ENCODE data around the gene KIAA1671. TPM values are rescaled to one million over a fixed set of nuclear protein-coding genes. Genes with fewer than 3 reads are reported as not detected.

KIAA1671 gene
- polyA plus RNA-seq, 2 donors: 14.2 to 17.7 TPM

DNA sequence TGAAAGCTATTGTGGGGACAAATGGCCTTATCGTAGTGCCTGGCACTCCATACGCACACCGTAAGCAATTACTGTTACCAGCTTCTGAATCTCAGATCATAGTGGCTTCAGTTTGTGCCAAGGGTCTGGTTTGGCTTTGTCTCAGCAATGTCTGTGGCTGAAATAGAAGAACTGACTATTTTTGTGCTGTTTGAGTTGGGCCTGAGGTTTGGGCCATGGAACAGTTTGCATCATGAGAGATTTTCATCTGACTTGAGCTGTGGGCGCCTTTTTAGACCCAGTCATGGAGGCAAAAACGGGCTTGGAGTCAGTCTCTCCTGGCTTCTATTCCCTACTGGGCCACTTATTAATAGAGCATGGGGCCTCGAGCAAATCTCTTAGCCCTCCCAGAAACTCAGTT, 126.1 kb downstream of the KIAA1671 start:
- Histone ChIP-seq H3K4me3 (ENCODE audit: low read depth in 1 of 2, low read length in 2 of 2) (no peak overlapping the region), H3K27me3 (ENCODE audit: control insufficient read depth in 1 of 2, insufficient read depth in 2 of 2, low read length in 2 of 2) (no peaks in the 10 kb centered on the region), H3K27ac (ENCODE audit: low read depth in 2 of 2, low read length in 1 of 2) (no peak overlapping the region), H3K36me3 (ENCODE audit: control insufficient read depth in 2 of 2, insufficient read depth in 2 of 2, low read length in 1 of 2) (no peaks in the 10 kb centered on the region), H3K9me3 (ENCODE audit: control insufficient read depth in 2 of 2, insufficient read depth in 1 of 2, low read depth in 1 of 2, low read length in 1 of 2) (no peaks in the 10 kb centered on the region), H3K4me1 (ENCODE audit: control insufficient read depth in 2 of 2, insufficient read depth in 2 of 2, low read length in 1 of 2) (peaks cover 0 to 4% of the 10 kb centered on the region in 2 donors)
- WGBS, 2 donors: 89 to 91% methylated on average over 6 of the region's 6 CpGs

DNA sequence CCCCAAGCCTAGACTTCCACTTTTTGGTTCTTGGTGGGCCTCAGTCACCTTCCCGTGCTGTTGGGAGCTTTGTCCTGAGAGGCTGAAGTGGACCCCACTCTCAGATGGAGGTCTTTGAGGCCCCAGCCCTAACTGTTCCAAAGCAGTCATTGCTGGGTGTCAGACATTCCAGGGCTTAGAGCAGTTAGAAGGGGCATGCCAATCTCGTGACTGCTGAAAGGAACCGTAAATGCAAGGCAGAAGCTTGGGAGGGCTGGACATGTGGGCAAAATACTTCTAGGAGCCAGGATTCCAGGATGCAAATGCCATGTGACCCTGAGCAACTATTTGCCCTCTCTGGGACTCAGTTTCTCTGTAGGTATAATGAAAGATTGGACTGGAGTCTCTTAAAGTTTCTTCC, 128.3 kb downstream of the KIAA1671 start:
- Histone ChIP-seq H3K36me3 (ENCODE audit: control insufficient read depth in 2 of 2, insufficient read depth in 2 of 2, low read length in 1 of 2) (no peaks in the 10 kb centered on the region), H3K27ac (ENCODE audit: low read depth in 2 of 2, low read length in 1 of 2) (no peak overlapping the region), H3K4me3 (ENCODE audit: low read depth in 1 of 2, low read length in 2 of 2) (no peak overlapping the region), H3K9me3 (ENCODE audit: control insufficient read depth in 2 of 2, insufficient read depth in 1 of 2, low read depth in 1 of 2, low read length in 1 of 2) (no peaks in the 10 kb centered on the region), H3K4me1 (ENCODE audit: control insufficient read depth in 2 of 2, insufficient read depth in 2 of 2, low read length in 1 of 2) (peaks cover 0 to 6% of the 10 kb centered on the region in 2 donors), H3K27me3 (ENCODE audit: control insufficient read depth in 1 of 2, insufficient read depth in 2 of 2, low read length in 2 of 2) (no peaks in the 10 kb centered on the region)
- 80 to 83% methylated on average over 3 of the region's 3 CpGs for WGBS, 2 donors

DNA sequence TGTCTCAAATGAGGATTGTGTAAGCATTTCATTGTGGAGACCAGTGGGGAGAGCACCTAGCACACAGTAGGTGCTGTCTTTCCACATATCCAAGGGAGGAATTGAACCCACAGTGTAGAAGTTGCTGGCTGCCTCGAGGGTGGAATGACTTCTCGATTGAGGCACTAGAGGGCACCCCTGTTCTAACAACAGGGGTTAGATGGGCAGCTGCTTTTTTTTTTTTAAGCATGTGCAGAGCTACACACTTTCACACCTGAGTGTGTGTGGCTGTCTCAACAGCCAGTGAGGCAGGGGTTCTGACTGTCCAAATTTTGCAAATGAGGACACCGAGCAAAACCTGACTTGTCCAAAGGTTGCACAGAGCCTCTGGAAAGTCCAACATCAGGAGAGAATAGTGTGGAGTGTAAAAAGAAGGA, 128.9 kb downstream of the KIAA1671 start:
- Histone ChIP-seq H3K4me1 (ENCODE audit: control insufficient read depth in 2 of 2, insufficient read depth in 2 of 2, low read length in 1 of 2) (peaks cover 0 to 9% of the 10 kb centered on the region in 2 donors), H3K27ac (ENCODE audit: low read depth in 2 of 2, low read length in 1 of 2) (no peak overlapping the region), H3K36me3 (ENCODE audit: control insufficient read depth in 2 of 2, insufficient read depth in 2 of 2, low read length in 1 of 2) (no peaks in the 10 kb centered on the region), H3K4me3 (ENCODE audit: low read depth in 1 of 2, low read length in 2 of 2) (no peak overlapping the region), H3K9me3 (ENCODE audit: control insufficient read depth in 2 of 2, insufficient read depth in 1 of 2, low read depth in 1 of 2, low read length in 1 of 2) (no peaks in the 10 kb centered on the region), H3K27me3 (ENCODE audit: control insufficient read depth in 1 of 2, insufficient read depth in 2 of 2, low read length in 2 of 2) (no peaks in the 10 kb centered on the region)
- WGBS, 2 donors: 23 to 28% methylated on average over 3 of the region's 3 CpGs

DNA sequence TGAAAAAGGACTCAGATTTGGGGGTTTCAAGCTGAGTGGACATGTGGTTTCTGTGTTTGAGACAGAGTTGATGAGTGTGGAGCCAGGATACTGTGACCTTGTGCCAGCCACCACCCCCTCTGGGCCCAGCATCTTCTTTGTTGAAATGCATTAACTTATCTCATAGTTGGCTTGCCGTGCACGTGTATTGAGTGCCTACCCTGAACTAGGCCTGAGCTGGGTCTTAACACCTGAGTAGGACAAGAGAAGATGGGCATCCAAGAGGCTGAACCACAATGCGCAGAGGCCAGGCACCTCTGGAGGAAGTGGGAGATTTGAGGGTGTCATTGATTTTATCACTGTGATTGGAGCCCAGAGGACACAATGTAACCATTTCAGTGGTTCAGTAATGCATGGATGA, 129.6 kb downstream of the KIAA1671 start:
- WGBS, 2 donors: 91 to 93% methylated on average over 3 of the region's 3 CpGs
- Histone ChIP-seq H3K27me3 (ENCODE audit: control insufficient read depth in 1 of 2, insufficient read depth in 2 of 2, low read length in 2 of 2) (no peaks in the 10 kb centered on the region), H3K4me1 (ENCODE audit: control insufficient read depth in 2 of 2, insufficient read depth in 2 of 2, low read length in 1 of 2) (peaks cover 0 to 7% of the 10 kb centered on the region in 2 donors), H3K4me3 (ENCODE audit: low read depth in 1 of 2, low read length in 2 of 2) (no peak overlapping the region), H3K36me3 (ENCODE audit: control insufficient read depth in 2 of 2, insufficient read depth in 2 of 2, low read length in 1 of 2) (no peaks in the 10 kb centered on the region), H3K27ac (ENCODE audit: low read depth in 2 of 2, low read length in 1 of 2) (no peak overlapping the region), H3K9me3 (ENCODE audit: control insufficient read depth in 2 of 2, insufficient read depth in 1 of 2, low read depth in 1 of 2, low read length in 1 of 2) (no peaks in the 10 kb centered on the region)

DNA sequence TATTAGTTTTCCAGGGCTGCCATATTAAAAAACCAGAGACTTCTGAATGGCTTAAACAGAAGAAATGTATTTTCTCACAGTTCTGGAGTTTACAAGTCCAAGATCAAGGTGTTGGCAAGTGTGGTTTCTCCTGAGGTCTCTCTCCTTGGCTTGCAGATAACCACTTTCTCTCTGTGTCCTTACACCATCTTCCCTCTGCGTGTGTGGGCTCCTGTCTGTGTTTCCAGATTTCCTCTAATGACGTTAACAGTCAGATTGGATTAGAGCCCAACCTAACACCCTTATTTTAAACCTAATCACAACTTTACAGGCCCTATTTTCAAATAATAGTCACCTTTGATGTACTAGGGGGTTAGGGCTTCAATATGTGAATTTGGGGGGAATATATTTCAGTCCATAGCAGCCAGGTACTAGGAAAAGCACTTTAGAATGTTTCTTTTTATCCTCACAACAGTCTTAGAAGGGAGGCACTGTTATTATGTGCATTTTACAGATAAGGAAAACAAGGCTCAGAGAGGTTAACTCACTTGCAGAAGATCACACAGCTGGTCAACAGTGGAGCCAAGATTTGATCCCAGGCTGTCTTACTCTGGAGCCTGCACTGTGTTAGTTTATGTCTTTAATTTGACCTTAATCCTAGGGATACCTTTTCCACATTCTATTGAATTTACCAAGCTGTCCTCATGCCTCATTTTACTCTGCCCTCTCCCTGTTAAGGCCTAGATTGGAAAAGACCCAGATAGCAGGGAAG, 130.7 kb downstream of the KIAA1671 start:
- H3K9me3 ChIP-seq (ENCODE audit: control insufficient read depth in 2 of 2, insufficient read depth in 1 of 2, low read depth in 1 of 2, low read length in 1 of 2): no peaks in the 10 kb centered on the region
- no peaks in the 10 kb centered on the region for H3K36me3 ChIP-seq (ENCODE audit: control insufficient read depth in 2 of 2, insufficient read depth in 2 of 2, low read length in 1 of 2)
- WGBS, 2 donors: 65 to 68% methylated on average over 2 of the region's 2 CpGs
- no peak overlapping the region for H3K4me3 ChIP-seq (ENCODE audit: low read depth in 1 of 2, low read length in 2 of 2)
- H3K4me1 ChIP-seq (ENCODE audit: control insufficient read depth in 2 of 2, insufficient read depth in 2 of 2, low read length in 1 of 2): peaks cover 0 to 4% of the 10 kb centered on the region in 2 donors
- H3K27ac ChIP-seq (ENCODE audit: low read depth in 2 of 2, low read length in 1 of 2): no peak overlapping the region
- no peaks in the 10 kb centered on the region for H3K27me3 ChIP-seq (ENCODE audit: control insufficient read depth in 1 of 2, insufficient read depth in 2 of 2, low read length in 2 of 2)

DNA sequence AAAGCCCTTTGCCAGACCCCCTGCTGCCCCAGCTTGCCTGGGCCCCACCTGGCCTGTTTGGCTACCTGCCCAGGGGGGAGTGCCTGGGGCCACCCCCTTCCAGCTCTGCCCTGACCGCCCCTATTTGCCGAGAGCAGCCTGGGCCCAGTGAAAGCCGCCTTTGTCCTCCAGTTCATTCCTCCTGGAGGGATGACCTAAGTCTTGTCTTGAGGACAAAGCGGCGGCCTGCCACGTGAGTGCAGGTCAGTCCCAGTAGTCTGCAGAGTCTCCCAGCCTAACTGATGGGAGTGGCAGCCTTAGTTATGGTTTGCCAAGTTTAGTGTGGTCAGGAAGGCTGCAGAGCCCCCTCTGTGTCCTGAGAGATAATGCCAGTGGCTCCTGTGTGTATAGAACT, 131.3 kb downstream of the KIAA1671 start:
- H3K36me3 ChIP-seq (ENCODE audit: control insufficient read depth in 2 of 2, insufficient read depth in 2 of 2, low read length in 1 of 2): no peaks in the 10 kb centered on the region
- 75 to 78% methylated on average over 6 of the region's 6 CpGs for WGBS, 2 donors
- H3K27me3 ChIP-seq (ENCODE audit: control insufficient read depth in 1 of 2, insufficient read depth in 2 of 2, low read length in 2 of 2): no peaks in the 10 kb centered on the region
- H3K9me3 ChIP-seq (ENCODE audit: control insufficient read depth in 2 of 2, insufficient read depth in 1 of 2, low read depth in 1 of 2, low read length in 1 of 2): no peaks in the 10 kb centered on the region
- H3K4me3 ChIP-seq (ENCODE audit: low read depth in 1 of 2, low read length in 2 of 2): no peak overlapping the region
- peaks cover 0 to 4% of the 10 kb centered on the region in 2 donors for H3K4me1 ChIP-seq (ENCODE audit: control insufficient read depth in 2 of 2, insufficient read depth in 2 of 2, low read length in 1 of 2)
- H3K27ac ChIP-seq (ENCODE audit: low read depth in 2 of 2, low read length in 1 of 2): no peak overlapping the region

DNA sequence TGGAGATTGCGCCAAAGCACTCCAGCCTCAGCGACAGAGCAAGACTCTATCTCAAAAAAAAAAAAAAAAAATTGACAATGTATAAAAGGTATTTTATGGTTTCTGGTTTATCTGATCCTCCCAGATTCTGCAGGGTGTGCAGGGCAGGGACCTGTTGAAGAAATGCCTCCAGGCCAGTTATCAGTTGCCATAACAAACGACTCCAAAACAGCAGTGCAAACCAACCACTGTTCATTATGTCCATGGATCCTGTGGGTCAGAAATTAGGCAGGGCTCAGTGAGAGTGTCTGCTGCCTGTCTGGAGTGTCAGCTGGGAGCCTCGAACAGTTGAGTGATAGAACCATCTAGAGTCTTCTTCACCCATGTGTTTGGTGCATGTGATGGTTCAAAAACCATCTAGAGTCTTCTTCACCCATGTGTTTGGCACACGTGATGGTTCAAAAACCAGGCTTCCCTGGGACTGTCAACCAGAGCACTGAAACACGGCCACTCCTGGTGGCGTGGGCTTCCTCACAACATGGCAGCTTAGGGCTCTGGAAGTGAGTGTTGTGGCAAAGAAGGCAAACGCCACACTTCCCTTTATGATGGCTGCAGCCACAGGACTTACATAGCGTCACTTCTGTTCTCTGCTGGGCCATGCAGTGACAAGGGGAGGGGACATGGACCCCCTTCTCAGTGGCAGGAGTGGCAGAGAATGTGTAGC, 132.0 kb downstream of the KIAA1671 start:
- peaks cover 0 to 4% of the 10 kb centered on the region in 2 donors for H3K4me1 ChIP-seq (ENCODE audit: control insufficient read depth in 2 of 2, insufficient read depth in 2 of 2, low read length in 1 of 2)
- H3K27ac ChIP-seq (ENCODE audit: low read depth in 2 of 2, low read length in 1 of 2): no peak overlapping the region
- no peaks in the 10 kb centered on the region for H3K27me3 ChIP-seq (ENCODE audit: control insufficient read depth in 1 of 2, insufficient read depth in 2 of 2, low read length in 2 of 2)
- H3K36me3 ChIP-seq (ENCODE audit: control insufficient read depth in 2 of 2, insufficient read depth in 2 of 2, low read length in 1 of 2): no peaks in the 10 kb centered on the region
- no peak overlapping the region for H3K4me3 ChIP-seq (ENCODE audit: low read depth in 1 of 2, low read length in 2 of 2)
- WGBS, 2 donors: 81 to 85% methylated on average over 9 of the region's 9 CpGs
- no peaks in the 10 kb centered on the region for H3K9me3 ChIP-seq (ENCODE audit: control insufficient read depth in 2 of 2, insufficient read depth in 1 of 2, low read depth in 1 of 2, low read length in 1 of 2)

DNA sequence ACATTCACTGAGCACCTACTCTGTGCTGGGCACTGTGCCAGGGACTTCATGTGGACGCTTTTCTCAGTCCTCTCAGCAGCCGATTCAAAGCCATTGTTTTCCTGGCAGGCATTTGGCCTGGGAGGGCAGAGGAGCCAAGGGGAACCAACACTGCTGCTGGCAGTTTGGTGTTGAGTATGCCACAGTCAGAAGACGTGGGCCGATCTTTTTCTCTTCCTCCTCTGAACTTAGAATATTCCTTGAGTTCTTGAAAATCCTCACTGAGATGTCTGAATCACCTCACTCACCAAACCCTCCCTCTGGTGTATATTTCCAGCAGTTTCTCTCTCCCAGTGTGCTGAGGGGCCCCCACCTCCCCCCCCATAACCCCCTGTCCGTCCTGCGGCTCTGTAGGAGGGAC, 132.6 kb downstream of the KIAA1671 start:
- H3K9me3 ChIP-seq (ENCODE audit: control insufficient read depth in 2 of 2, insufficient read depth in 1 of 2, low read depth in 1 of 2, low read length in 1 of 2): no peaks in the 10 kb centered on the region
- H3K27ac ChIP-seq (ENCODE audit: low read depth in 2 of 2, low read length in 1 of 2): no peak overlapping the region
- H3K4me3 ChIP-seq (ENCODE audit: low read depth in 1 of 2, low read length in 2 of 2): no peak overlapping the region
- H3K36me3 ChIP-seq (ENCODE audit: control insufficient read depth in 2 of 2, insufficient read depth in 2 of 2, low read length in 1 of 2): no peaks in the 10 kb centered on the region
- whole genome bisulfite sequencing, 2 donors: 63 to 76% methylated on average over 6 of the region's 6 CpGs
- H3K27me3 ChIP-seq (ENCODE audit: control insufficient read depth in 1 of 2, insufficient read depth in 2 of 2, low read length in 2 of 2): no peaks in the 10 kb centered on the region
- peaks cover 0 to 4% of the 10 kb centered on the region in 2 donors for H3K4me1 ChIP-seq (ENCODE audit: control insufficient read depth in 2 of 2, insufficient read depth in 2 of 2, low read length in 1 of 2)

DNA sequence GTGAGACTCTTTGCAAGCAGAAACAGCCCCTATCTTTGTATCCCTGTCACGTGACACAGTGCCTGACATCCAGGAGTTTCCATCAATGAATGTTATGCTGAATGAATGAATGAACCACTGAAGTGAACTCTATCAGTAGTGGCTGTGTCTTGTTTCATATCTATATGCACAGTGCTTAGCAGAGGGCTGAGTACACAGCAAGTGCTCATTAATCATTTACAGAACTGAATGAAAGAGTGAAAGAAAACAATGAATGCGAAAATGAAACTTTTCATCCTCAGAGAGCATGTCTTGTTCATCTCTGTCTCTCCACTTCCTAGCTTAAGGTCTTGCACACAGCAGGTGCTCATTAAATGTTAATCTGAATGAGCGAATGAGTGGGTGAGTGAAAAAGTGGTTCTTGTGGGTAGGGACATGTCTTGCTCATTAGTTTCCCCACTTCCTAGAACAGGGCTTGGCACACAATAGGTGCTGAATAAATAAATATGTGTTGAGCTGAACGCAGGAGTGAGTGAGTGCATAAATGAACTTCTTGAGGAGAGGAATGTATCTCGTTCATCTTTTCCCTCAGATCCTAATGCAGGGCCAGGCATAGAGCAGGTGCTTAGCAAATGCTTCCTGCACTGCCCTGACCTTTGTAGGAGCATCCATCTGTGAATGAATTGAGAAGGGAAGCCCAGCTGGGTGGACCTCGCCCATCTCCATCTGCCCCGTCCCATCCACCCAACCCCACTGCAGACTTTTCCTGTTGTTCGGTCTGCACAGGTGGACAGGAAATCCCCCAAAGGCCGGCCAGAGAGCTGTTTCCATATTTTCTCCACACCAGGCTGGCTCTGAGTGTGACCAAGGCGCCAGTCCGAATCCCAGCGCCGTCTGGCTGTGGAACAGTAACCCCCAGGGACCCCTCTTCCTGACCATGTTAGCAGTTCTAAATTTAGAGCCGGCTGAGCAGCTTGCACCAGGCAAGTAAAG, 133.7 kb downstream of the KIAA1671 start:
- peaks cover 0 to 4% of the 10 kb centered on the region in 2 donors for H3K4me1 ChIP-seq (ENCODE audit: control insufficient read depth in 2 of 2, insufficient read depth in 2 of 2, low read length in 1 of 2)
- H3K4me3 ChIP-seq (ENCODE audit: low read depth in 1 of 2, low read length in 2 of 2): no peak overlapping the region
- H3K27me3 ChIP-seq (ENCODE audit: control insufficient read depth in 1 of 2, insufficient read depth in 2 of 2, low read length in 2 of 2): no peaks in the 10 kb centered on the region
- H3K36me3 ChIP-seq (ENCODE audit: control insufficient read depth in 2 of 2, insufficient read depth in 2 of 2, low read length in 1 of 2): no peaks in the 10 kb centered on the region
- H3K27ac ChIP-seq (ENCODE audit: low read depth in 2 of 2, low read length in 1 of 2): no peak overlapping the region
- 47 to 48% methylated on average over 14 of the region's 14 CpGs for WGBS, 2 donors
- H3K9me3 ChIP-seq (ENCODE audit: control insufficient read depth in 2 of 2, insufficient read depth in 1 of 2, low read depth in 1 of 2, low read length in 1 of 2): no peaks in the 10 kb centered on the region

All from esophagus (tissue), 2 donors.